GM12892 (cell line): ENCODE data around the gene AGRN.

Experiments
- POLR2A ChIP-seq: IDR thresholded peaks from 2 replicates; pipeline ENCODE4 v1.6.1; 2011; ENCODE audit warnings: low read depth, low read length, control low read depth
- POLR2AphosphoS5 ChIP-seq: IDR thresholded peaks from 2 replicates; pipeline ENCODE4 v1.6.1; 2011; ENCODE audit warnings: low read depth, low read length, control low read depth
- TAF1 ChIP-seq: IDR thresholded peaks from 2 replicates; pipeline ENCODE4 v1.6.1; 2011; ENCODE audit warnings: low read depth, mild to moderate bottlenecking, control low read depth, low read length, borderline replicate concordance

DNA sequence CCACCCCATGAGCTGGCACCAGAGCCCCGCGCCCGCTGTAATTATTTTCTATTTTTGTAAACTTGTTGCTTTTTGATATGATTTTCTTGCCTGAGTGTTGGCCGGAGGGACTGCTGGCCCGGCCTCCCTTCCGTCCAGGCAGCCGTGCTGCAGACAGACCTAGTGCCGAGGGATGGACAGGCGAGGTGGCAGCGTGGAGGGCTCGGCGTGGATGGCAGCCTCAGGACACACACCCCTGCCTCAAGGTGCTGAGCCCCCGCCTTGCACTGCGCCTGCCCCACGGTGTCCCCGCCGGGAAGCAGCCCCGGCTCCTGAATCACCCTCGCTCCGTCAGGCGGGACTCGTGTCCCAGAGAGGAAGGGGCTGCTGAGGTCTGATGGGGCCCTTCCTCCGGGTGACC, 35.1 kb downstream of the AGRN start:
- TF ChIP-seq POLR2AphosphoS5 (no peak), POLR2A (no peak), TAF1 (no peak)
